Stimulated activated naive CD8-positive, alpha-beta T cell treated with anti-CD3 and anti-CD28 coated beads, Interleukin-15, amount 100 ng/mL, for 72 hours (primary cell): ENCODE results near the gene RGMB.

Source experiments
- ATAC-seq: fragments of 150-1000 bp; cut with Tn5 transposase; 2 replicates; pipeline ENCODE4 v1.10.0; 2021; ENCODE audit warnings: mild to moderate bottlenecking, moderate library complexity
- DNase-seq, 2 donors: peaks; one replicate each; pipeline ENCODE4 v3.0.0; 2021 to 2022
- H3K27ac Mint-ChIP-seq, 2 donors: one replicate each; pipeline ENCODE4 v1.8.0; 2022; ENCODE audit warnings: mild to moderate bottlenecking in 2 of 2, mixed read lengths in 2 of 2, moderate library complexity in 2 of 2
- H3K27me3 Mint-ChIP-seq: one replicate; pipeline ENCODE4 v1.8.0; 2022; ENCODE audit warnings: mixed read lengths
- H3K4me1 Mint-ChIP-seq: one replicate; pipeline ENCODE4 v1.8.0; 2022; ENCODE audit warnings: mild to moderate bottlenecking, mixed read lengths
- H3K4me3 Mint-ChIP-seq, 2 donors: one replicate each; pipeline ENCODE4 v1.8.0; 2022; ENCODE audit warnings: mild to moderate bottlenecking in 2 of 2, mixed read lengths in 2 of 2, moderate library complexity in 1 of 2
- H3K9me3 Mint-ChIP-seq, 2 donors: one replicate each; pipeline ENCODE4 v1.8.0; 2022; ENCODE audit warnings: mixed read lengths in 2 of 2

RGMB gene

GRCh38 chr5:98753507-98753906 is 20.0 kb upstream of the RGMB start:
- ATAC-seq (no peak), DNase-seq (no peak)
- Mint-ChIP-seq H3K4me1 (no peaks in the 10 kb centered on the region), H3K27ac (no peak overlapping the region), H3K9me3 (peaks cover 0 to 4% of the 10 kb centered on the region in 2 donors), H3K27me3 (no peaks in the 10 kb centered on the region), H3K4me3 (no peak overlapping the region)

DNA sequence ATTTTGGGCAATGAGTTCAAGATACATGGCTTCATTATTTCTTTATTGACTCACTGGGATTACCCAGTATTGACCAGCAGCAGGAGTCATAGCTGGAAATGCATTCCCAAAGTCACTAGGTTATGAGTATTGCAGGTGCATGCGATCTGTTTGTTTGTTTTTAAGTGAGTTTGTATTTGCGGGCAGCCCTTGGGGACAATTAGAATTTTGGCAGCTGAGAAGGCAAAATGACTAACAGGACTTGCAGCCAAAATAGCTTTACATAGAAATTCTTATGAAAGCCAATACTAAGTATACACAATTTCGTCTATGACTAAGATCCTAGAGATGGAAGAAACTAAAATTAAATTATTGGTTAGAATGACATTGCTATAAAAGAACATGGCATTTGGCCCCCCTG is 18.1 kb upstream of the RGMB start:
- H3K27me3 Mint-ChIP-seq, result no peaks in the 10 kb centered on the region

GRCh38 chr5:98757978-98758377 is 15.5 kb upstream of the RGMB start:
- no peak for DNase-seq
- H3K4me3 Mint-ChIP-seq, result no peak overlapping the region
- no peaks in the 10 kb centered on the region for H3K4me1 Mint-ChIP-seq
- peaks cover 0 to 4% of the 10 kb centered on the region in 2 donors for H3K9me3 Mint-ChIP-seq
- H3K27me3 Mint-ChIP-seq, result peaks cover 8% of the 10 kb centered on the region
- ATAC-seq, result no peak
- no peak overlapping the region for H3K27ac Mint-ChIP-seq

More for the DNA sequence above, 18.1 kb upstream of the RGMB start:
- no peak for ATAC-seq
- Mint-ChIP-seq H3K4me1 (no peaks in the 10 kb centered on the region), H3K4me3 (no peak overlapping the region), H3K9me3 (peaks cover 0 to 4% of the 10 kb centered on the region in 2 donors), H3K27ac (no peak overlapping the region)
- DNase-seq, result no peak

DNA sequence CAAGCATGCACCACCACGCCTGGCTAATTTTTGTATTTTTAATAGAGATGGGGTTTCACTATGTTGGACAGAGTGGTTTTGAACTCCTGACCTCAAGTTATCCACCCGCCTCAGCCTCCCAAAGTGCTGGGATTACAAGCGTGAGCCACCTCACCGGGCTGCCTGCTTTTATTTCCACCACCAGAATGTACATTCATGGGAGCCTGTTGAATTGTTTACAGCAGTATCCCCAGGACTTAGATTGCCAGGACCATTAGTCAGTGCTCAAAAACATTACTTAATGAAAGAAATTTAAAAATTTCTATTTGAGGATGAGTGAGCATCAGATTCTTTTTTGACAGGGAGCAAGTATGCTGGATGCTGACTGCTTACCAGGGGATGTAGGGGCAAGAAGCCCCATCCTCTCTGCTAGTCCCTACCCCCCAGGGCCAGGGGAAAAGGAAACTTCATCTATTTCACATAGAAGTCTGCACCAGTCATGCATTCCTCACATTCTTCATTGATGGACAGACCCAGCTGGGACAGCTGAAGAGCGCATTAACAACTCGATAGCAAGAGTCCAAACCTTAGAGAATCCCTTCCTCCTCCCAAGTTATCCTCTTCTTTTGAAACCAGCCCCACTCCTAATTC is 10.3 kb upstream of the RGMB start:
- H3K4me3 Mint-ChIP-seq, result no peak overlapping the region
- no peaks in the 10 kb centered on the region for H3K9me3 Mint-ChIP-seq
- no peak for DNase-seq
- no peak overlapping the region for H3K27ac Mint-ChIP-seq
- peaks cover 34% of the 10 kb centered on the region for H3K27me3 Mint-ChIP-seq
- ATAC-seq, result no peak
- peaks cover 7% of the 10 kb centered on the region for H3K4me1 Mint-ChIP-seq

- H3K4me3 Mint-ChIP-seq, result no peak overlapping the region
- H3K4me1 Mint-ChIP-seq, result peaks cover 28% of the 10 kb centered on the region
- no peak for DNase-seq
- peaks cover 49% of the 10 kb centered on the region for H3K27me3 Mint-ChIP-seq
- no peak overlapping the region for H3K27ac Mint-ChIP-seq
- no peaks in the 10 kb centered on the region for H3K9me3 Mint-ChIP-seq
- no peak for ATAC-seq
These were observed 7.6 kb upstream of the RGMB start for GRCh38 chr5:98765815-98766214.

GRCh38 chr5:98767581-98767980 is 5.9 kb upstream of the RGMB start:
- no peak overlapping the region for H3K27ac Mint-ChIP-seq
- peaks cover 47% of the 10 kb centered on the region for H3K27me3 Mint-ChIP-seq
- DNase-seq, result no peak
- H3K4me1 Mint-ChIP-seq, result peaks cover 44% of the 10 kb centered on the region
- no peak for ATAC-seq
- no peak overlapping the region for H3K4me3 Mint-ChIP-seq
- no peaks in the 10 kb centered on the region for H3K9me3 Mint-ChIP-seq

GRCh38 chr5:98768160-98768959 is 5.1 kb upstream of the RGMB start:
- Mint-ChIP-seq H3K4me1 (peaks cover 51% of the 10 kb centered on the region), H3K9me3 (no peaks in the 10 kb centered on the region), H3K27ac (no peak overlapping the region), H3K4me3 (peak overlapping the region; percentile 97 to 98), H3K27me3 (peaks cover 46% of the 10 kb centered on the region)
- ATAC-seq, result peak; percentile 29
- DNase-seq, result peak; percentile 29 to 39

DNA sequence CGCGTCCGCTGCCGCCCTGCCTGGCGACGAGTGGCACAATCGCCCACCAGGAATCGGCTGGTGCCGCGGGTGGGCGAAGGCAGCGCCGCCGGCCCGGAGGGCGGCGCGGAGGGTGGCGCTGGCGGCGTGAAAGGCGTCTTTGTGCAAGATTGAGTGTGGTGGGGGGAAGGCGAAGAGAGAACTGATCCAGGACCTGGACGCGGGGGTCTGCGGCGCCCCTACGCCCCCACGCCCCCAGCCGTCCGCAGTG is 4.6 kb upstream of the RGMB start:
- no peak for ATAC-seq
- Mint-ChIP-seq H3K4me1 (peaks cover 51% of the 10 kb centered on the region), H3K27ac (no peak overlapping the region), H3K9me3 (no peaks in the 10 kb centered on the region), H3K27me3 (peaks cover 40% of the 10 kb centered on the region), H3K4me3 (peak overlapping the region; percentile 97 to 98)
- no peak for DNase-seq

GRCh38 chr5:98769210-98769958 is 4.1 kb upstream of the RGMB start:
- no peaks in the 10 kb centered on the region for H3K9me3 Mint-ChIP-seq
- DNase-seq, result peak; percentile 46 to 55
- ATAC-seq, result peak; percentile 16
- H3K27ac Mint-ChIP-seq, result peak overlapping the region; percentile 46 to 96
- peaks cover 53% of the 10 kb centered on the region for H3K4me1 Mint-ChIP-seq
- H3K27me3 Mint-ChIP-seq, result peaks cover 35% of the 10 kb centered on the region
- peak overlapping the region; percentile 97 to 98 for H3K4me3 Mint-ChIP-seq

- ATAC-seq, result no peak
- Mint-ChIP-seq H3K9me3 (no peaks in the 10 kb centered on the region), H3K4me3 (peak overlapping the region; percentile 97 to 98), H3K27me3 (peaks cover 35% of the 10 kb centered on the region), H3K27ac (peak overlapping the region; percentile 46 to 96), H3K4me1 (peaks cover 58% of the 10 kb centered on the region)
- DNase-seq, result no peak
These were observed 3.6 kb upstream of the RGMB start for GRCh38 chr5:98769959-98770208.

DNA sequence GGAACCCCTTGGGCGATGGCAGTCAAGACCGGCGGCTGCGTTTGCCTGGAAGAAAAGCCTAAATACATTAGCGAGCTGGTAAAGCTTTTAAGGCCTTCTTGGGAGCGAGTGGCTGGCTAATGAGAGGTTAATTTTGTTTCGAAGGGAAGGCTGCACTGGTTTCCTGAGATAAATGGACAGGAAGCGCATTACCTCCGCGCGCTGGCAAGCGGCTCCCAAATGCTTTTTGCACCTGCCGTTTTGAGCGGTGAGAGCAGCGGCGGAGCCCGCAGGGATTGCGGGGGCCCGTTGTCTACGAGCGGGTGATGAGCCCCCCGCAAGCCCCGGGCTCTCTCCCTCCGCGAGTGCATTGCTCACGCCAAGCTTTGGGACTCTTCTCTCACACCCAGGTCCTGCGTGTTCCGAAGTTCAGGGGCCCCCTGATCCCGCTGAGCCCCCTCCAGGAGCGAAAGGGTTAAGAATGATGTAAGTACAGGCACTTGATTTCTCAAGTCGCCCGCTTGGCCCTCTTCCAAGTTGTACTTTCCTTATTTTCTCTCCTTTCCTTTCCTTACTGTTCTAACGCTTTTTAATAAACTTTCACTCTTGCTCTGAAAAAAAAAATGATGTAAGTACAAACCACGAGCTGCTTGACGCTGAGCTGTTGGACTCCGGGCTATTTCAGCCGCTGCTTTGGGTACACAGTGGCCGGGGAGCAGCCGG is 3.1 kb upstream of the RGMB start:
- Mint-ChIP-seq H3K4me1 (peaks cover 63% of the 10 kb centered on the region), H3K4me3 (peak overlapping the region; percentile 97 to 98), H3K27ac (peak overlapping the region; percentile 88 to 96), H3K27me3 (peaks cover 35% of the 10 kb centered on the region), H3K9me3 (no peaks in the 10 kb centered on the region)
- peak; percentile 28 to 31 for DNase-seq
- ATAC-seq, result no peak

DNA sequence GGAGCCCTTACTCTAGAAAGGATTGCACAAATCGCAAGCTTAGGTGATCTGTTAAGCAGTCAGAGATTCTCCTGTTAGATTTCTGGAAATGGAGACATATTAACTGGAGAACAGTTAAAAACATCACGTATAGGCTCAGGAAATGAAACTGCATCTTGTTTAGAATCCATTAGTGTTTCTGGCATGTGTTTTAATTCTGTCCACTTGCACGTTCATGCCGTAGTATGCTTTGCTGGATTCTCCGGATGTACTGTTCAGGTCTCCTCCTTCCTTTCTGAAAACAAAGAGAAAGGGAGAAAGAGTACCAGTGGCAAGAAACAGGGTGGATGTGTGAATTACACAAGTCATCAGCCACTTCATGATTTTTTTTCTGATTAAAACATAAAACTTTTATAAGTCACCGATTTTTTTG is 2.5 kb upstream of the RGMB start:
- Mint-ChIP-seq H3K27ac (peak overlapping the region; percentile 88 to 96), H3K4me3 (peak overlapping the region; percentile 97 to 98), H3K27me3 (peaks cover 35% of the 10 kb centered on the region), H3K9me3 (no peaks in the 10 kb centered on the region), H3K4me1 (peaks cover 68% of the 10 kb centered on the region)
- ATAC-seq (no peak), DNase-seq (peak in 1 of 2 donors; percentile 28)

DNA sequence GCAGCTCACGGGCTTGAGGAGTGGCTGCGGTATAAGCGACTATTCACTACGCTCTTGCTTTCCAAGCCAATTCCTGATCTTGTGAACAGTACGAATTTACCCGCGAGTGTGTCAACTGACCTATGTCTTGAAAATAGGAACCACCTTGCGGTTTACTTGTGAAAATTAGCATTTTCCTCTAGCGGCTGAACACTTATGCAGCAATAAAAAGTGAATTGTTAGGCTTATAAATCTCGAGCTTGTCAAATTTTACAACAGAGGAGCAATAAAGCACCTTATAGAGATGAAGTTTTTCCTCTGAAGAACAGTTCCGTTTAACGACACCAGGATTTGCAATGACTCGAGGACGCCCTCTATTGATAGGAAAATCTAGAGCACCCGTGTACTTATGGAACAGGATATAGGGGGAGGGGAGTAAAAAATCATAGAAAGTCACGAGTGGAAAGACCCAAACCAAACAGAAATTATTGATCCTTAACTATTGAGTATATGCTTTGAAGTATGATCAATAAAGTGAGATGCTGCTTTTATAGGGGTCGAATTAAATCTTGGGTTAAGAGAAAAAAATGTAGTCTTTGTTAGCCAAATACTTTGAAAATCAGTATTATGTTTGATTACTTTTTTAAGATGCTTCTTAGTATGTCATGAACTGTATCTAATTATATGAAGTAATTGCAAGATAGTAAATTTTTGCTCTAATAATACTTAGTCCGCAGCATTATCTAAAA is 1.9 kb upstream of the RGMB start:
- Mint-ChIP-seq H3K4me3 (peak overlapping the region; percentile 97 to 98), H3K27me3 (peaks cover 35% of the 10 kb centered on the region), H3K9me3 (no peaks in the 10 kb centered on the region), H3K27ac (peak overlapping the region; percentile 68 to 73), H3K4me1 (peaks cover 75% of the 10 kb centered on the region)
- DNase-seq, result peak; percentile 52 to 59
- no peak for ATAC-seq

- H3K27ac Mint-ChIP-seq, result peak overlapping the region; percentile 85 to 93
- peak overlapping the region; percentile 92 to 99 for H3K4me3 Mint-ChIP-seq
- ATAC-seq (peak; percentile 39), DNase-seq (peak in 1 of 2 donors; percentile 55)
- no peaks in the 10 kb centered on the region for H3K9me3 Mint-ChIP-seq
- H3K4me1 Mint-ChIP-seq, result peaks cover 80% of the 10 kb centered on the region
- peaks cover 28% of the 10 kb centered on the region for H3K27me3 Mint-ChIP-seq
These were observed 849 bp upstream of the RGMB start for GRCh38 chr5:98772415-98773213.

DNA sequence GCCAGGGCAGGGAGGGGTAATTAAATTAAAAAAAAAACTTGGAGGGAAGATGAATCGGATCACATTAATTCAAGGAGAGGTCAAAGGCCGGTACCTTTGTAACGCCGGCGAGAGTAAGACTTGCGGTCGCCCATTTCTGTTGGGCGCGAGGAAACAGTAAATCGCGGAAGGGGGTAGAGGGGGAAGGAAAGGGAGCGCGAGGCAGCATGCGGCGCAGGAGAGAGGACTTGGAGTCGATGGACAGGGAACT is 324 bp upstream of the RGMB start:
- ATAC-seq, result no peak
- peaks cover 78% of the 10 kb centered on the region for H3K4me1 Mint-ChIP-seq
- H3K4me3 Mint-ChIP-seq, result peak overlapping the region; percentile 92 to 99
- DNase-seq, result no peak
- peak overlapping the region; percentile 85 to 93 for H3K27ac Mint-ChIP-seq
- H3K9me3 Mint-ChIP-seq, result no peaks in the 10 kb centered on the region
- peaks cover 23% of the 10 kb centered on the region for H3K27me3 Mint-ChIP-seq
